ENCODE measurements around the gene COX8A.

Gene COX8A

GRCh38 chr11:63999349-64000025 is 25.1 kb downstream of the COX8A start:
- in situ Hi-C loops (cut with HindIII; ENCODE audit: low pct_ligation_motif_present, low pct_unique_long_range_greater_than_20kb, low sequenced_read_pairs), result no loop called here
- DNase-seq, result no peak

- in situ Hi-C loops (cut with HindIII; ENCODE audit: low pct_ligation_motif_present, low pct_unique_long_range_greater_than_20kb, low sequenced_read_pairs), result no loop called here
- DNase-seq, result peak; percentile 67
These were observed 25.8 kb downstream of the COX8A start for GRCh38 chr11:64000026-64000739.

GRCh38 chr11:64000740-64001483 is 26.5 kb downstream of the COX8A start:
- in situ Hi-C loops (cut with HindIII; ENCODE audit: low pct_ligation_motif_present, low pct_unique_long_range_greater_than_20kb, low sequenced_read_pairs), result no loop called here
- DNase-seq, result no peak

- DNase-seq, result no peak
- in situ Hi-C loops (cut with HindIII; ENCODE audit: low pct_ligation_motif_present, low pct_unique_long_range_greater_than_20kb, low sequenced_read_pairs), result no loop called here
These were observed 27.3 kb downstream of the COX8A start for GRCh38 chr11:64001484-64002420.

- DNase-seq, result peak; percentile 31
- in situ Hi-C loops (cut with HindIII; ENCODE audit: low pct_ligation_motif_present, low pct_unique_long_range_greater_than_20kb, low sequenced_read_pairs), result no loop called here
These were observed 29.6 kb downstream of the COX8A start for GRCh38 chr11:64003807-64004589.

GRCh38 chr11:64004590-64004984 is 30.2 kb downstream of the COX8A start:
- DNase-seq, result peak; percentile 21
- in situ Hi-C loops (cut with HindIII; ENCODE audit: low pct_ligation_motif_present, low pct_unique_long_range_greater_than_20kb, low sequenced_read_pairs), result no loop called here

- in situ Hi-C loops (cut with HindIII; ENCODE audit: low pct_ligation_motif_present, low pct_unique_long_range_greater_than_20kb, low sequenced_read_pairs), result no loop called here
These were observed 31.3 kb downstream of the COX8A start for GRCh38 chr11:64005691-64006090.

GRCh38 chr11:64006398-64006797 is 32.0 kb downstream of the COX8A start:
- in situ Hi-C loops (cut with HindIII; ENCODE audit: low pct_ligation_motif_present, low pct_unique_long_range_greater_than_20kb, low sequenced_read_pairs), result no loop called here

More at GRCh38 chr11:64005691-64006090, 31.3 kb downstream of the COX8A start:
- no peak for DNase-seq

GRCh38 chr11:64007160-64007628 is 32.8 kb downstream of the COX8A start:
- DNase-seq, result peak; percentile 58
- in situ Hi-C loops (cut with HindIII; ENCODE audit: low pct_ligation_motif_present, low pct_unique_long_range_greater_than_20kb, low sequenced_read_pairs), result no loop called here

More at GRCh38 chr11:64006398-64006797, 32.0 kb downstream of the COX8A start:
- DNase-seq, result no peak

- in situ Hi-C loops (cut with HindIII; ENCODE audit: low pct_ligation_motif_present, low pct_unique_long_range_greater_than_20kb, low sequenced_read_pairs), result no loop called here
- DNase-seq, result peak; percentile 79
These were observed 33.3 kb downstream of the COX8A start for GRCh38 chr11:64007629-64008282.

GRCh38 chr11:64008283-64008913 is 34.0 kb downstream of the COX8A start:
- no peak for DNase-seq
- in situ Hi-C loops (cut with HindIII; ENCODE audit: low pct_ligation_motif_present, low pct_unique_long_range_greater_than_20kb, low sequenced_read_pairs), result no loop called here

GRCh38 chr11:64008914-64009633 is 34.7 kb downstream of the COX8A start:
- in situ Hi-C loops (cut with HindIII; ENCODE audit: low pct_ligation_motif_present, low pct_unique_long_range_greater_than_20kb, low sequenced_read_pairs), result no loop called here
- DNase-seq, result no peak

- no peak for DNase-seq
- in situ Hi-C loops (cut with HindIII; ENCODE audit: low pct_ligation_motif_present, low pct_unique_long_range_greater_than_20kb, low sequenced_read_pairs), result no loop called here
These were observed 35.3 kb downstream of the COX8A start for GRCh38 chr11:64009710-64010109.

GRCh38 chr11:64010783-64011182 is 36.4 kb downstream of the COX8A start:
- in situ Hi-C loops (cut with HindIII; ENCODE audit: low pct_ligation_motif_present, low pct_unique_long_range_greater_than_20kb, low sequenced_read_pairs), result no loop called here
- DNase-seq, result no peak

- no peak for DNase-seq
- in situ Hi-C loops (cut with HindIII; ENCODE audit: low pct_ligation_motif_present, low pct_unique_long_range_greater_than_20kb, low sequenced_read_pairs), result no loop called here
These were observed 37.0 kb downstream of the COX8A start for GRCh38 chr11:64011371-64011770.
